ENCODE results near the gene CCNG2.

DNA sequence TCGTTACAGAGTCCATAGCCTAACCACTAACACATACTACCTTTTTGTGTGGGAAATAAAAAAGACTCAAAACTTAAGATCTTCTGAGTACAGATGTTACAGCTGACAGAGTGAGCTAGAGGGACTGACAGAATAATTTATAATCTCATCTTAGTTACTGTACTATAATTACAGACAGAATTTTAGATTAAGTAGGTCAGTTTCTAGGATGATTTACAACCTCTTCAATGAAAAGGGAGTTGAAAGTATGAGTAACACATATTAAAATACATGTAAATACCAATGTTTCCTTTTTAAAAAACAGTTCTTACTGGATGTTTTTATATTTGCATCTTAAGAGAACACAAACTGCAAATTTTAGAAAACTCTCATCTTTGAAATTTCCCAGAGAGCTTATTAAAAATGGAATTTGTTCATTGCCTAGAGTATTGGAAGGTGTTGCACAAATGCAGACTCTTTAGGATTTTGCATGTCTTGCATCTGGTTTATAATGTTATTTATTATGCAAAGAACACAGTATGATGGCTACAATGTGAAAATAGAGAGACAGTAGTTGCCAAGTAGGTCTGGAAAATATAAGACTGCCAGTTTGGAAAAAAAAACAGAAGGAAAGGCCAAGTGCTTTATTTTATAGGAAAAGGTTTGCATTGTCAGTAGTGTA is 24.2 kb upstream of the CCNG2 start:
- TF ChIP-seq POLR2A (IDR thresholded peaks at IDR 0.05; ENCODE audit: low read depth, low read length) (no peak), POLR2AphosphoS5 (IDR thresholded peaks at IDR 0.05; ENCODE audit: low read depth, low read length) (no peak), TAF1 (IDR thresholded peaks at IDR 0.05; ENCODE audit: borderline replicate concordance, low read depth, low read length) (no peak)

Data from GM12892 (cell line).